ENCODE data around the gene C2orf72.

The C2orf72 gene

DNA sequence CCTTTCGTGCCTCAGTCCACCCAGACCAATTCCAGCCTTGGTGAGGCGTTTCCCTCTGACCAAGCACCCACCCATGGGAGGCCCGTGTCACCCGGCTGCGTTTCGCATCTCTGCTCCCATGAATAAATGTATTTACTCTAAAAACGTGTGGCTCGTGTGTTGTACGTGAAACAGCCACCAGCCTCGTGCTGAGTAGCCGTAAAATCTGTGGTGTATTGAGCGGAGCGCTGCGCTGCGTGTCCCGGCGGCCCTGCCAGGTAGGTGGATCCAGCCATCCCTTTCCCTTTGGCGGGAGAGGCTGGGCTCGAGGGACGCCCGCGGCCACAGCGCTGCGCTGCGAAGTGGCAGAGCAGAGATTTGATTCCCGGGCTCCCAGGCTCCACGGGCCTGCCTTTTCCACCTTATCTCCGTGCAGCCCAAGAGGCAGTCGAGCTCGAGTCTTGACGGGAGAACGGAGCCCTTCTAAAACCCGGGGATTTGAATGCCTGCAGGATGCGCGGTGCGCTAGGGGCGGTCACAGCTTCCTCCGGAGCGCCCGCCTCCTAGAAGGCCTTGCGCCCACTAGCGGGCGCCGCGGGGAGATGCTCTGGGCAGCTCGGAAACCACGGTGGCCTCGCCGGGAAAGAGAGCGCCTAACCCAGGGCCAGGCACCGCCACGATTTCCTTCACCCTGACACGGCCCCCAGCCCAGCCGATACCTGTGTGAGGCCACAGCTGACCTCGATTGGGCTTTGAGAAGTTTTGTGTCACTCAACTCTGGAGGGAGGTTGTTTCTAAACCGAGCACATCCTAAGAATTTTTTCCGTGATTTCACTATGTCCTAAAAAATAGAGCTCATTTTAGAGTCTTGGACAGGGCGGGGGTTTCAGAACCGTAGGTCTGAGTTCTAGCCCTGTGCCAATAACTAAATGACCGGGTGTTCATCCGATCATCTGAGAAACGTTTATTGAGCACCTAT, 15.4 kb downstream of the C2orf72 start:
- DNase-seq (ENCODE audit: low read depth, low spot score): peak; percentile 85
- in situ Hi-C loops (cut with HindIII; ENCODE audit: low sequenced_read_pairs): no loop called here
- H3K4me3 ChIP-seq (ENCODE audit: low read depth, low read length): peak overlapping the region; percentile 57
- peak; percentile 99 for TF ChIP-seq CTCF (IDR thresholded peaks at IDR 0.05; ENCODE audit: low read depth, low read length)

DNA sequence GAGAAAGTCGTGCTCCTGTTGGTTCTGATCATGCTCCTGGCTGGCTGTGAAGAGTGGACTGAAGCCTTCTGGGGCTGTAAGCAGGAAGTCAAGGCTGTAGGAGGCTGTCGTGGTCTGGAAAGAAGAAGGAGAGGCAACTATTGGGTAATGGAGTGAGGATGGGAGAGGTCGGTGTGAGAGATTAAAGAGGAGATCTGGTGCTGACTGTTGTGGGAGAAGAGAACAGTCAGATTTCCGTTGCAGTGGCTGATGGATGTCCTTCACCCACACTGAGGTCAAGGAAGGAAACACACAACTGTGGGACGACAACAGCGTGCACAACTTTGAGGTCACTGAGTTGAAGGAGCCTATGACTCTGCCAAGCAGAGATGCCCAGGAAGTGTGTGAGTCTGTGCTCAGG, 16.5 kb downstream of the C2orf72 start:
- in situ Hi-C loops (cut with HindIII; ENCODE audit: low sequenced_read_pairs): no loop called here
- TF ChIP-seq CTCF (IDR thresholded peaks at IDR 0.05; ENCODE audit: low read depth, low read length): no peak
- no peak for DNase-seq (ENCODE audit: low read depth, low spot score)
- no peak overlapping the region for H3K4me3 ChIP-seq (ENCODE audit: low read depth, low read length)

DNA sequence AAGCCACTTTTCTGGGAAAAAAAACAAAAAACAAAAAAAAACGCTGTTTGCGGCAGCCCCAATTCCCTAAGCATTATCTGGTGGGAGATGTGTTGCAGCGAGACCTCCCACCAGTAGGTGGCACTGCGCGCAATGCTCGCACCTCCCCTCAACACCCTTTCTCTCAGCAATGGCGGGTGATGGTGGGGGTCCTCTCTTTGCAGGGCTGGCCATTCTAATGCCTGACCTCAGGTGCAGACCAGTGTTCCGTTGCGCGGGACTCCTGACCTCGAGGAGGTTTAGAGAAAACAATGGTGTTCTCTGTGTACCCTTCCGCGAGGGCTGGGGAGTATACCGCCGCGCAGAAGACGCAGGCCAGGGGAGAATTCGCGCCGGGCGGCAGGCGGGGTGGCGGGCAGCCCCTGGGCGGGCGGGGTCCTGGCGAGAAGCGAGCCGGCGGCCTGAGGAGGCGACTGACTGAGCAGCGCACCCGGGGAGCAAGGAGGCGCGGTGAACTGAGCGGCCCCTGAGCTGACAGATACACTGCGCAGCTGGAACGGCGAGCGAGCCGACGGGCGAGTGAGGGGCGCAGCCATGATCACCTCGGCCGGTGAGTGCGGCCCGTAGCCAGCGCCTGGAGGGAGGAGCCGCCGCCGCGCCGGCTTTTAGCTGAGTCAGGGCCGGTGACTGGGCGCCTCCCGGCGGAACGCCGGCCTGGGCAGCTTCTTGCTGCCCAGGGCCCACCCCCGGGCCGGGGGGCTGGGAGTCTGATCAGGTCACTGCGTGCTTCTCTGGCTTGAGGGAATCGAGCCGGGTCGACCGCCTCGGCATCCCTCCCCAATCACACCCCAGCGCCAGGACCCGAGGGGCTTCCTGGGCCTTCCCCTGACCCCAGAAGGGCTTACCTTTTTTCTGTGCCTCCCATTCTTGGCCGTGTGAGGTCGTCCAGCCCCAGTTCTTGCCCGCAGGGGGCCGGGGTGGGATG, 19.4 kb downstream of the C2orf72 start, which contains the start of gene PSMD1:
PSMD1 (plus strand) TSS at position 415 of the 964 bp plus-strand sequence; CDS start at position 574, 159 bp downstream.
- peak; percentile 94 for TF ChIP-seq CTCF (IDR thresholded peaks at IDR 0.05; ENCODE audit: low read depth, low read length)
- in situ Hi-C loops (cut with HindIII; ENCODE audit: low sequenced_read_pairs): no loop called here
- H3K4me3 ChIP-seq (ENCODE audit: low read depth, low read length): peak within 1 kb of the TSS; percentile 98
- DNase-seq (ENCODE audit: low read depth, low spot score): peak; percentile 95

DNA sequence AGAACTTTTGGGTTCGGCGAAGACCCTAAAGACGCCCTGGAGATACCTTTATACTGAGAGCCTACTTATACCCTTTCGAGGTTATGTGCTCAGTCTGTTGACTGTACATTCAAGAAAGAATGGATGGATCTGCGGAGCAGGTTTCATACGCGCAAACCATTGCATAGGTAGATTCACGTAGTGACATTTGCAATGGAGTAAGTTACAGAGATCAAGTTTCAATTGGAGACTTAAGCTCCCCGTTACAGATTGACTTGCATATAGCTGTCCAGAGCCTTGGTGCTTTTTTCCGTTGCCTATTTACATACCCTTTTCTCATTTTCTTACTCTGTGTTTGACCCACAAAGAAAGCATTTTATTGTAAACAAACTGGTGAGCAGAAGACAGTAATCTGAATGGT, 20.3 kb downstream of the C2orf72 start:
- H3K4me3 ChIP-seq (ENCODE audit: low read depth, low read length): peak overlapping the region; percentile 98
- in situ Hi-C loops (cut with HindIII; ENCODE audit: low sequenced_read_pairs): no loop called here
- TF ChIP-seq CTCF (IDR thresholded peaks at IDR 0.05; ENCODE audit: low read depth, low read length): no peak
- DNase-seq (ENCODE audit: low read depth, low spot score): peak; percentile 13

DNA sequence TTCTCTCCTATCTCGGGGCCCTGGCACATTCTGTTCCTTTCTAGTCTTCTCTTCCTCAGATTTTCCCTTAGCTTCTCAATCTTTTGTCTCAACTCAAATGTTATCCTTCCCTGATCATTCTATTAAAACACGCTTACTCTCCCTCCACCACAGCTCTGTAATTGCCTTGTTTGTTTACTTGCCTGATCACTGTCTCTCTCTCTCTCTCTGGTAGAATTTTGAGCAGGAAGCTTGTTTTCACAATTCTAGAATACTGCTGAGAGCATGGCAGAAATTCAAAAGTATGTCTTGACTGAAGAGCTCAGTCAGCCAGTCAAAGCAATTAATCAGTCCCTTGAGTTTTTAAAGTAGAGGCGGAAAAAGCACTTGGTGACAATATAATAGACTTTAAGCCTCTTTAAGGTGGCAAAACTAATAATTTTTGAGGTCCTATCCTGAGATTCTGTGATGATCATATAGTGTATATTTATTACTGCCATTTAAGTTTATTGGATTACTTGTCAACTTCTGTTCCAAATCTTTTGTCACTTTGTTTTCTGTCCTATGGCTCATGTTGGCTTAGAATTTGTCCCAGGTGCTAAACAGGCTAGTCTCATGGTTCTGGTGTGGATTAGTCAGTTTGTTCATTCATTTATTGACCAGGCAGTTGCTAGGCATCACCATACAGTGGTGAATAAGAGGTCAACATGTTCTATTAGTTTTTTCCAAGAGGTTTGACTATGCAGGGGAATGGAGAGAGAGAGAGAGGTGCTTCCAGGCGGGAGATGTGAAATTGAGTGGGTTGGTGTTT, 21.6 kb downstream of the C2orf72 start:
- in situ Hi-C loops (cut with HindIII; ENCODE audit: low sequenced_read_pairs): no loop called here
- peak; percentile 33 for DNase-seq (ENCODE audit: low read depth, low spot score)
- H3K4me3 ChIP-seq (ENCODE audit: low read depth, low read length): no peak overlapping the region
- no peak for TF ChIP-seq CTCF (IDR thresholded peaks at IDR 0.05; ENCODE audit: low read depth, low read length)

Data from astrocyte of the spinal cord (primary cell).